Hindlimb muscle (tissue), 1 donor: ENCODE measurements around the gene PLXDC2. TPM values are rescaled to one million over a fixed set of nuclear protein-coding genes. Genes with fewer than 3 reads are reported as not detected.

Source experiments
- DNase-seq: peaks from one replicate; pipeline ENCODE4 v3.0.0-alpha.2; 2013
- polyA plus RNA-seq: library from polyadenylated mRNA; unstranded; fragments of 120-200 nt; gene quantifications from one replicate; pipeline ENCODE4 v1.2.1, GENCODE V29; 2013; ENCODE audit not compliant: insufficient read length

PLXDC2 gene
- polyA plus RNA-seq, 1 donor = 31.4 TPM

GRCh38 chr10:20065814-20066213 lies 249.6 kb downstream of the PLXDC2 start:
- DNase-seq = no peak

GRCh38 chr10:20073167-20073566 lies 256.9 kb downstream of the PLXDC2 start:
- DNase-seq = no peak

- DNase-seq = no peak
Measured at GRCh38 chr10:20075713-20076112, 259.5 kb downstream of the PLXDC2 start.

GRCh38 chr10:20084451-20084850 lies 268.2 kb downstream of the PLXDC2 start:
- DNase-seq = no peak

- DNase-seq = no peak
Measured at GRCh38 chr10:20085115-20085514, 268.9 kb downstream of the PLXDC2 start.

- DNase-seq = no peak
Measured at GRCh38 chr10:20087353-20087752, 271.1 kb downstream of the PLXDC2 start.

GRCh38 chr10:20088061-20088701 lies 271.9 kb downstream of the PLXDC2 start:
- DNase-seq = peak; percentile 54

- no peak for DNase-seq
Measured at GRCh38 chr10:20089879-20090278, 273.6 kb downstream of the PLXDC2 start.

- no peak for DNase-seq
Measured at GRCh38 chr10:20090831-20091230, 274.6 kb downstream of the PLXDC2 start.

GRCh38 chr10:20091698-20092097 lies 275.5 kb downstream of the PLXDC2 start:
- no peak for DNase-seq

GRCh38 chr10:20093600-20093999 lies 277.4 kb downstream of the PLXDC2 start:
- no peak for DNase-seq

GRCh38 chr10:20094226-20094976 lies 278.2 kb downstream of the PLXDC2 start:
- DNase-seq = peak; percentile 23

GRCh38 chr10:20100171-20100570 lies 283.9 kb downstream of the PLXDC2 start:
- peak; percentile 68 for DNase-seq

GRCh38 chr10:20105236-20105635 lies 289.0 kb downstream of the PLXDC2 start:
- DNase-seq = no peak

GRCh38 chr10:20105931-20106330 lies 289.7 kb downstream of the PLXDC2 start:
- no peak for DNase-seq

GRCh38 chr10:20108021-20108420 lies 291.8 kb downstream of the PLXDC2 start:
- no peak for DNase-seq

GRCh38 chr10:20109613-20110012 lies 293.4 kb downstream of the PLXDC2 start:
- DNase-seq = no peak

- no peak for DNase-seq
Measured at GRCh38 chr10:20110125-20111100, 294.2 kb downstream of the PLXDC2 start.

- DNase-seq = no peak
Measured at GRCh38 chr10:20114179-20114578, 297.9 kb downstream of the PLXDC2 start.

GRCh38 chr10:20115894-20116293 lies 299.7 kb downstream of the PLXDC2 start:
- DNase-seq = no peak

GRCh38 chr10:20117471-20117870 lies 301.2 kb downstream of the PLXDC2 start:
- DNase-seq = no peak

- DNase-seq = no peak
Measured at GRCh38 chr10:20118119-20118518, 301.9 kb downstream of the PLXDC2 start.

- DNase-seq = no peak
Measured at GRCh38 chr10:20128811-20129210, 312.6 kb downstream of the PLXDC2 start.
